Measurements from ENCODE around the gene SMAD2.

DNA sequence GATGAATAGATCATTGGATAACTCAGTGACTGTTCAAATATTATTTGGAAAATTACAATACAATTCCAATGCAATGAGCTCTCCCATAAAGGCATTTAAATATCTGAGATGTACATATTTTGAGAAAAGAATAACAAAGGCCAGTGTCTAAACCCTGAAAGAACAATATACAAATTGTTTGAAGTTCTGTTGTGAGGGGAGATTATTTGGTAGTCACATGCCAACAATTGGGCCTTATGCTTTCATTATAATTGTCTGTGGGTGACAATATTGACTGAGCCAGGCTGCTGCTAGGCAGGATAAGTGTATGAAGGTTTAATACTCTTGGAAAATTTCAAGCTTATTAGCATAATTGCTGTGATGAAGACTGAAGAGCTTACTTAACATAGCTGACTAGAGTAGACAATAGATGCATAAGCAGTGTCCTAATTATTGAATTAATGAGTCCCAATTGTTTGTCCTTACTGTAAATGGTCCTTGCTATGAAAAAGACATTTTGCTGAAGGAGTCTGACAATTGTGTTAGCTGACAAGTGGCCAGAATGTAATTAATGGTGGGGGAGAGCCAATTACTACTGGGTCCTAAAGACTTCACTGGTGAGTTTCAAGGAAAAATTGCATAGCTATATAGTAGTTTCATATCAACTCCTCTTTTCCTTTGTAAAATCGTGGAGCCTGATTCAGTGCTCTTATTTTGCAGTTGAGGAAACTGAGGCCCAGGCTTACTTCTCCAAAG is 5.0 kb upstream of the SMAD2 start:
- no peak for TF ChIP-seq EZH2 (IDR thresholded peaks at IDR 0.05; ENCODE audit: low read length)
- TF ChIP-seq, protein P1, sequence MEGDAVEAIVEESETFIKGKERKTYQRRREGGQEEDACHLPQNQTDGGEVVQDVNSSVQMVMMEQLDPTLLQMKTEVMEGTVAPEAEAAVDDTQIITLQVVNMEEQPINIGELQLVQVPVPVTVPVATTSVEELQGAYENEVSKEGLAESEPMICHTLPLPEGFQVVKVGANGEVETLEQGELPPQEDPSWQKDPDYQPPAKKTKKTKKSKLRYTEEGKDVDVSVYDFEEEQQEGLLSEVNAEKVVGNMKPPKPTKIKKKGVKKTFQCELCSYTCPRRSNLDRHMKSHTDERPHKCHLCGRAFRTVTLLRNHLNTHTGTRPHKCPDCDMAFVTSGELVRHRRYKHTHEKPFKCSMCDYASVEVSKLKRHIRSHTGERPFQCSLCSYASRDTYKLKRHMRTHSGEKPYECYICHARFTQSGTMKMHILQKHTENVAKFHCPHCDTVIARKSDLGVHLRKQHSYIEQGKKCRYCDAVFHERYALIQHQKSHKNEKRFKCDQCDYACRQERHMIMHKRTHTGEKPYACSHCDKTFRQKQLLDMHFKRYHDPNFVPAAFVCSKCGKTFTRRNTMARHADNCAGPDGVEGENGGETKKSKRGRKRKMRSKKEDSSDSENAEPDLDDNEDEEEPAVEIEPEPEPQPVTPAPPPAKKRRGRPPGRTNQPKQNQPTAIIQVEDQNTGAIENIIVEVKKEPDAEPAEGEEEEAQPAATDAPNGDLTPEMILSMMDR (optimal IDR thresholded peaks at IDR 0.05 in 1 of 3, IDR thresholded peaks at IDR 0.05 in 1 of 3, conservative IDR thresholded peaks at IDR 0.05 in 1 of 3; ENCODE audit: extremely low read depth in 1 of 3, insufficient read depth in 2 of 3, low read length in 3 of 3), result no peak
